ENCODE measurements around the gene ZBTB20.

Gene ZBTB20

GRCh38 chr3:114314282-114314681 is 832.8 kb downstream of the ZBTB20 start:
- H3K4me3 ChIP-seq (ENCODE audit: low read depth, low read length), result no peak overlapping the region
- no peak for DNase-seq (ENCODE audit: low read depth)
- TF ChIP-seq, protein P1, sequence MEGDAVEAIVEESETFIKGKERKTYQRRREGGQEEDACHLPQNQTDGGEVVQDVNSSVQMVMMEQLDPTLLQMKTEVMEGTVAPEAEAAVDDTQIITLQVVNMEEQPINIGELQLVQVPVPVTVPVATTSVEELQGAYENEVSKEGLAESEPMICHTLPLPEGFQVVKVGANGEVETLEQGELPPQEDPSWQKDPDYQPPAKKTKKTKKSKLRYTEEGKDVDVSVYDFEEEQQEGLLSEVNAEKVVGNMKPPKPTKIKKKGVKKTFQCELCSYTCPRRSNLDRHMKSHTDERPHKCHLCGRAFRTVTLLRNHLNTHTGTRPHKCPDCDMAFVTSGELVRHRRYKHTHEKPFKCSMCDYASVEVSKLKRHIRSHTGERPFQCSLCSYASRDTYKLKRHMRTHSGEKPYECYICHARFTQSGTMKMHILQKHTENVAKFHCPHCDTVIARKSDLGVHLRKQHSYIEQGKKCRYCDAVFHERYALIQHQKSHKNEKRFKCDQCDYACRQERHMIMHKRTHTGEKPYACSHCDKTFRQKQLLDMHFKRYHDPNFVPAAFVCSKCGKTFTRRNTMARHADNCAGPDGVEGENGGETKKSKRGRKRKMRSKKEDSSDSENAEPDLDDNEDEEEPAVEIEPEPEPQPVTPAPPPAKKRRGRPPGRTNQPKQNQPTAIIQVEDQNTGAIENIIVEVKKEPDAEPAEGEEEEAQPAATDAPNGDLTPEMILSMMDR (IDR thresholded peaks at IDR 0.05; ENCODE audit: low read depth, low read length, missing control alignments), result no peak

DNA sequence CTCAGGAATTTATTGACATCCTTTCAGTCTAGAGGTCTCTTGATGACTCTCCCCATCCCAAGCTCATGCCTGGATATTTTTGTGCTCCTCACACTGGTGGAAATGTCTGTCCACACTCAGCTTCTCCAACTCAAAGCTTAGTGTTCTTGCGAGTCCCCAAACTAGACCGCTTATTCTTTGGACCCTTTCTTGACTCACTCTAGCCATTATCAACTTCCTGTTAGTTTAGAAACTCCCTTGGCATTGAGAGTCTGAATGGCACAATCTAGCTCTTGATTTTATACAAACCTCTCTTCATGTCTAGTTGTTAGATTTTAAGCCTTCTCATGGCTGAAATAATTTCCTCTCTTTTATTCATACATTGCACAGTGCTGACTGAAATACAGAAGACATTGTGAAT is 833.7 kb downstream of the ZBTB20 start:
- no peak for DNase-seq (ENCODE audit: low read depth)
- TF ChIP-seq, protein P1 (IDR thresholded peaks at IDR 0.05; ENCODE audit: low read depth, low read length, missing control alignments), result no peak
- no peak overlapping the region for H3K4me3 ChIP-seq (ENCODE audit: low read depth, low read length)

DNA sequence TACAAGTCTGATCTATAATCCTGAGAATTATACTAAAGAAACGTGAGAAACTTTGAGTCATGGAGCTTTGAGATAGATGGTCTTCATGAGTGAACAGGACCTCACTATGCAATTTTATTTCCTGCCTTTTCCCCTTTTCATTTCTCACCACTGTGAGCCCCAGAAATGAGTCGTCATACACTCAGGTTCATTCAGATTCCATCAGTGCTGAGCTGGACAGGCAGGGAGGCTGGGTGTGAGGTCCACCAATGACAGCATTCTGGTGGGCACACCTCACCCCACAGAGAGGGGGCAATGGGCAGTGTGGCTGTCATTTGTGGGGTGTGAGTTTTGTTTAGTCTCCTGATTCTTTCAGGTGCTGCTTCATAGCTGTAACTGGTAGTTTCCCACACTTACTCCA is 836.4 kb downstream of the ZBTB20 start:
- TF ChIP-seq, protein P1 (IDR thresholded peaks at IDR 0.05; ENCODE audit: low read depth, low read length, missing control alignments), result no peak
- DNase-seq (ENCODE audit: low read depth), result no peak
- no peak overlapping the region for H3K4me3 ChIP-seq (ENCODE audit: low read depth, low read length)

DNA sequence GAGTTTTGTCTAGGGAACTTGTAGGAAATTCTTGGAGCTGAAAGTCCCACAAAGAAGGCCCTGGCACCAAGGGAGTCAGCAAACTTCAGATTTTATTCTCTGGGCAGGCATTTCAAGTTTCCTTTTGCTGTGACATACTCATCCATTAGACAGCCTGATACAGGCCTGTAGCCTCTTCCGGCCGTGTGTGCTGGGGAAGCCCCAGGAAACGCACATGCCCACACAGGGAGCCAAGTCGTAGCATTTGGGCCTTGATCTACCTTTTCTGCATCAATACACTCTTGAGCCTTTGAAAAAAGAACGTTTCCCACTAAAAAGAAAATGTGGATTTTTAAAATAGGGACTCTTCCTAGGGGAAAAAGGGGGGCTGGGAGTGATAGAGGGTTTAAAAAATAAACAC is 838.3 kb downstream of the ZBTB20 start:
- peak; percentile 53 for DNase-seq (ENCODE audit: low read depth)
- no peak overlapping the region for H3K4me3 ChIP-seq (ENCODE audit: low read depth, low read length)
- TF ChIP-seq, protein P1 (IDR thresholded peaks at IDR 0.05; ENCODE audit: low read depth, low read length, missing control alignments), result no peak

GRCh38 chr3:114308377-114308776 is 838.7 kb downstream of the ZBTB20 start:
- H3K4me3 ChIP-seq (ENCODE audit: low read depth, low read length), result no peak overlapping the region
- TF ChIP-seq, protein P1 (IDR thresholded peaks at IDR 0.05; ENCODE audit: low read depth, low read length, missing control alignments), result no peak
- DNase-seq (ENCODE audit: low read depth), result no peak

GRCh38 chr3:114307832-114308231 is 839.3 kb downstream of the ZBTB20 start:
- TF ChIP-seq, protein P1 (IDR thresholded peaks at IDR 0.05; ENCODE audit: low read depth, low read length, missing control alignments), result no peak
- DNase-seq (ENCODE audit: low read depth), result no peak
- H3K4me3 ChIP-seq (ENCODE audit: low read depth, low read length), result no peak overlapping the region

DNA sequence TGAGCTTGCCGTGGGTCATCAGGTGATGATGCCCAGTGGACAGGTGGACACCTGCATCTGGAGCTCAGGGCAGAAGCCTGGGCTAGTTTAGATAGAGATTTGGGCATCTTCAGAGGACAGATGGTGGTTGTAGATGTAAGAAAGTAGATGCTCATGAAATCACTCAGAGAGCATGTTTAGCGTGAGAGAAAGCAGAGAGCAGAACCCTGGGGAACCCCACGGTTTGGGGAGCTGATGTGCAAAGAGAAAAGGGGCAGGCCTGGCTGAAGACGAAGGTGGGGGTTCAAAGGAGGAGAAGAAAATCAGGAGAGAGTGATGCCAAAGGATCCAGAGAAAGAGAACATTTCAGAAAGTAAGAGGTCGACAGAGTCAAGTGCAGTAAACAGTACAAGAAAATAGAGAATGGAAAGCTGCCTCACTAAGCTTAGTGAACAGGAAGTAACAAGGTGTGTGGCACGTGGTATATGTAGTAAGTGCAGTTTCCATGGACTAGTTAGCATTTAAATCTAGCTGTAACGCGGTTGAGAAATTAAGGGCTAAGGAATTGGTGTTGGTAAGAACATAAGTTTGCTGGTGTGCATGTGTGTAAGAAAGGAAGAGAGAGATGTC is 839.8 kb downstream of the ZBTB20 start:
- no peak overlapping the region for H3K4me3 ChIP-seq (ENCODE audit: low read depth, low read length)
- TF ChIP-seq, protein P1 (IDR thresholded peaks at IDR 0.05; ENCODE audit: low read depth, low read length, missing control alignments), result no peak
- DNase-seq (ENCODE audit: low read depth), result no peak

Data from GM12864 (cell line).